Left renal pelvis (tissue), 4 donors: Measurements from ENCODE around the gene MIB1. TPM values are rescaled to one million over a fixed set of nuclear protein-coding genes. Genes with fewer than 3 reads are reported as not detected.
"Not testable (repeated sequence)": the region's sequence is repeated elsewhere in the genome, so short reads cannot be mapped to it uniquely, and the experiment has no call there.

Experiments
- DNase-seq, 4 donors: peaks; one replicate each; pipeline ENCODE4 v3.0.0-alpha.2; 2013; ENCODE audit warnings: low read depth in 4 of 4, low spot score in 3 of 4
- polyA plus RNA-seq, 4 donors: library from polyadenylated mRNA; unstranded; fragments of 120-200 nt; gene quantifications; one replicate each; pipeline ENCODE4 v1.2.1, GENCODE V29; 2013; ENCODE audit not compliant: insufficient read length in 4 of 4

Gene MIB1
- polyA plus RNA-seq, 4 donors = 55.6 to 74.6 (median 64.0) TPM

GRCh38 chr18:21742315-21742687 is 1.7 kb downstream of the MIB1 start:
- DNase-seq = peak in 1 of 4 donors; percentile 21

GRCh38 chr18:21743166-21743832 is 2.7 kb downstream of the MIB1 start:
- DNase-seq = no peak

- DNase-seq = no peak
Observed at GRCh38 chr18:21745231-21745630, 4.6 kb downstream of the MIB1 start.

GRCh38 chr18:21747268-21747667 is 6.7 kb downstream of the MIB1 start:
- DNase-seq = no peak

GRCh38 chr18:21747764-21748693 is 7.4 kb downstream of the MIB1 start:
- no peak for DNase-seq

- no peak for DNase-seq
Observed at GRCh38 chr18:21757833-21758232, 17.2 kb downstream of the MIB1 start.

GRCh38 chr18:21759836-21760235 is 19.2 kb downstream of the MIB1 start:
- no peak for DNase-seq

GRCh38 chr18:21760321-21760720 is 19.7 kb downstream of the MIB1 start:
- DNase-seq = no peak

GRCh38 chr18:21761471-21762115 is 21.0 kb downstream of the MIB1 start:
- no peak for DNase-seq

- no peak for DNase-seq
Observed at GRCh38 chr18:21762181-21762772, 21.7 kb downstream of the MIB1 start.

- no peak for DNase-seq
Observed at GRCh38 chr18:21763846-21764646, 23.5 kb downstream of the MIB1 start.

- no peak for DNase-seq
Observed at GRCh38 chr18:21769206-21769605, 28.6 kb downstream of the MIB1 start.

GRCh38 chr18:21774722-21775121 is 34.1 kb downstream of the MIB1 start:
- no peak for DNase-seq

GRCh38 chr18:21777814-21778213 is 37.2 kb downstream of the MIB1 start:
- no peak for DNase-seq

GRCh38 chr18:21786526-21786925 is 45.9 kb downstream of the MIB1 start:
- no peak for DNase-seq

GRCh38 chr18:21796089-21796488 is 55.5 kb downstream of the MIB1 start:
- DNase-seq = not testable (repeated sequence)

- no peak for DNase-seq
Observed at GRCh38 chr18:21798126-21798525, 57.5 kb downstream of the MIB1 start.

- DNase-seq = no peak
Observed at GRCh38 chr18:21799721-21800120, 59.1 kb downstream of the MIB1 start.

GRCh38 chr18:21803495-21803894 is 62.9 kb downstream of the MIB1 start:
- DNase-seq = no peak

GRCh38 chr18:21805771-21806366 is 65.3 kb downstream of the MIB1 start:
- DNase-seq = no peak
